PFSK-1 (cell line): ENCODE data around the gene SGIP1.

Experiments used
- FOXP2 ChIP-seq: optimal IDR thresholded peaks from 2 replicates; pipeline ENCODE3; 2011; ENCODE audit warnings: borderline replicate concordance, control low read depth, inconsistent platforms; ENCODE audit not compliant: insufficient read depth; ENCODE audit errors: extremely low read length, extremely low read depth
- POLR2AphosphoS5 ChIP-seq: IDR thresholded peaks from 2 replicates; pipeline ENCODE4 v1.6.1; 2012; ENCODE audit warnings: low read depth, mild to moderate bottlenecking, control low read depth, low read length, moderate library complexity
- SIN3A ChIP-seq: IDR thresholded peaks from 2 replicates; pipeline ENCODE4 v1.6.1; 2012; ENCODE audit warnings: mild to moderate bottlenecking, low read length, moderate library complexity, borderline replicate concordance; ENCODE audit not compliant: insufficient read depth
- TAF1 ChIP-seq: IDR thresholded peaks from 2 replicates; pipeline ENCODE4 v1.6.1; 2012; ENCODE audit warnings: low read length, control low read depth, borderline replicate concordance; ENCODE audit not compliant: insufficient read depth
- TF ChIP-seq, protein P1 (sequence below), 2 experiments: IDR thresholded peaks; 2 replicates each; pipeline versions ENCODE4 v1.6.1 to v1.8.0; 2011 to 2012; ENCODE audit warnings: low read depth in 2 of 2, low read length in 2 of 2, control low read depth in 1 of 2, inconsistent platforms in 1 of 2, mild to moderate bottlenecking in 1 of 2, moderate library complexity in 1 of 2; ENCODE audit not compliant: insufficient read depth in 1 of 2

The SGIP1 gene

DNA sequence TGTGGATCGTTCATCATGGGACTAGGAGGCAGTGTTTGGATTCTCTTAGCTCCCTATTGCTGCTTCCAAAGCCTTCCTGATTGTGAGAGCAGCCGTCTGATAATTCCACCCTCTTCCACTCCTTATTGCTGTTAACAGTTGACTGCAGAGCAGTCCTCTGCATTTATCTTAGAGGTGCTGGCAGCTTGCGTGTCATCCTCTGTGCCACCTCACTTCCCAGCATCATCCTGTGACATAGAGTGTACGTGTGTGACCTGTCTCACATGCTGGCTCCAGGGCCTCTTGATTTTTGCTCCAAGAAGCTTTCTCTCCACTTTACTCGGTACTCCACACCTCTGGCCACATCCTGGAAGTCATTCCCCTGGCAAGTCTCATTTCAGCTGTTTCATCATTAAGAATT lies 165.3 kb downstream of the SGIP1 start:
- no peak for TF ChIP-seq SIN3A
- no peak for TF ChIP-seq TAF1
- TF ChIP-seq FOXP2: no peak
- TF ChIP-seq POLR2AphosphoS5: no peak
- TF ChIP-seq, protein P1, sequence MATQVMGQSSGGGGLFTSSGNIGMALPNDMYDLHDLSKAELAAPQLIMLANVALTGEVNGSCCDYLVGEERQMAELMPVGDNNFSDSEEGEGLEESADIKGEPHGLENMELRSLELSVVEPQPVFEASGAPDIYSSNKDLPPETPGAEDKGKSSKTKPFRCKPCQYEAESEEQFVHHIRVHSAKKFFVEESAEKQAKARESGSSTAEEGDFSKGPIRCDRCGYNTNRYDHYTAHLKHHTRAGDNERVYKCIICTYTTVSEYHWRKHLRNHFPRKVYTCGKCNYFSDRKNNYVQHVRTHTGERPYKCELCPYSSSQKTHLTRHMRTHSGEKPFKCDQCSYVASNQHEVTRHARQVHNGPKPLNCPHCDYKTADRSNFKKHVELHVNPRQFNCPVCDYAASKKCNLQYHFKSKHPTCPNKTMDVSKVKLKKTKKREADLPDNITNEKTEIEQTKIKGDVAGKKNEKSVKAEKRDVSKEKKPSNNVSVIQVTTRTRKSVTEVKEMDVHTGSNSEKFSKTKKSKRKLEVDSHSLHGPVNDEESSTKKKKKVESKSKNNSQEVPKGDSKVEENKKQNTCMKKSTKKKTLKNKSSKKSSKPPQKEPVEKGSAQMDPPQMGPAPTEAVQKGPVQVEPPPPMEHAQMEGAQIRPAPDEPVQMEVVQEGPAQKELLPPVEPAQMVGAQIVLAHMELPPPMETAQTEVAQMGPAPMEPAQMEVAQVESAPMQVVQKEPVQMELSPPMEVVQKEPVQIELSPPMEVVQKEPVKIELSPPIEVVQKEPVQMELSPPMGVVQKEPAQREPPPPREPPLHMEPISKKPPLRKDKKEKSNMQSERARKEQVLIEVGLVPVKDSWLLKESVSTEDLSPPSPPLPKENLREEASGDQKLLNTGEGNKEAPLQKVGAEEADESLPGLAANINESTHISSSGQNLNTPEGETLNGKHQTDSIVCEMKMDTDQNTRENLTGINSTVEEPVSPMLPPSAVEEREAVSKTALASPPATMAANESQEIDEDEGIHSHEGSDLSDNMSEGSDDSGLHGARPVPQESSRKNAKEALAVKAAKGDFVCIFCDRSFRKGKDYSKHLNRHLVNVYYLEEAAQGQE (IDR thresholded peaks at IDR 0.05; ENCODE audit: insufficient read depth in 1 of 2, low read depth in 2 of 2, low read length in 2 of 2): no peak

DNA sequence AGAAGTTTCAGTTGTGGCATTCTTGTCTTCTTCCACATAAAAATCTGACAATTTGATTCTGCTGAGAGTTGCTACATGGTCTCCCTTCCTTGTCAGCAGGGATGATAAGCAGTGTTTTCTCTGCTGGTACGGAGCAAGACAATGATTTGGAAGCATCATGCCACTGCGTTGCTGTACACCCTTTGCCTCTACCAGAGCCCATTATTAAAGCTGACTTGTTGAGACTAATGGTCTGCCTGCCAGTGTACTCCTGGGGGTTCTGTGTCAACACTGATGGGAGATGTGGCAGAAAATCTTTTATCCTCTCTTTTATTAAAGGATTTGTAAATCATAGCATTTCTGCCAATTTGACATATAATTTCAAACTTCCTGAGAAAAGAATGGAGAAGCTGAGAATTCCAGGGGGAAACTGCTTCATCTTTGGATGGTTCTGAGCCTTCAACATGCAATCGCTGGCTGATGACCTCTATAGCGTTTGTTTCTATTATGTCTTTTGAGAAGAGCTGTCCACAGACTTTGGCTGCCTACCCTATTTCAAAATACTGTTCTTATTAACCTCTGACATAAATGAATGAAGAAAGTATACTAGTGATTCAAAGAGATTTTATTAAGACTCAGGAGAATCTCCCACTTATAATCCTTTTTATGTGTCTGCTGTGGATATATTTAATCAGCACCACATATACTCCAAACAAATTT lies 170.4 kb downstream of the SGIP1 start:
- TF ChIP-seq, protein P1 (IDR thresholded peaks at IDR 0.05; ENCODE audit: insufficient read depth in 1 of 2, low read depth in 2 of 2, low read length in 2 of 2): no peak
- no peak for TF ChIP-seq TAF1
- TF ChIP-seq POLR2AphosphoS5: no peak
- TF ChIP-seq SIN3A: no peak
- TF ChIP-seq FOXP2: no peak

DNA sequence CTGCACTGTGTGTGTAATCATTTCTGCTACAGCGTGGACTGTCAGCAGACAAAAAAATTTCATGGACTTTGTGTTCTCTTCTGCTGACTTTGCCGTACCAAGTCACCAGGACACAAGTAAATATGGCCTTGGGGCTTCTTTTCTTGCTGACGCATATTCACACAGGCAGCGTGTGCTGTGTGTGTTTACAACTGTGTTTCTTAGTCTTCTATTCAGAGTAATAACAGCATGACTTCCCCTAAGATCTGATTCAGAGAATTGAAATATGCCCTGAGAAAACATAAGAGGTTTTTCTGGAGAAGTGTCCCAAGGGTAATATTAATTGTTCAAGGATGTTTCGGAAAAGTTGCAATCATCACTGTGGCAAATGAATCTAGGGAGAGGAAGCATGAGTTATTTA lies 171.2 kb downstream of the SGIP1 start:
- TF ChIP-seq SIN3A (peak; percentile 89; the same call in 1 of the 2 replicates), POLR2AphosphoS5 (no peak)
- TF ChIP-seq, protein P1 (IDR thresholded peaks at IDR 0.05; ENCODE audit: insufficient read depth in 1 of 2, low read depth in 2 of 2, low read length in 2 of 2): peak in 1 of 2 experiments; percentile 52; a peak in 1 of 4 replicates

DNA sequence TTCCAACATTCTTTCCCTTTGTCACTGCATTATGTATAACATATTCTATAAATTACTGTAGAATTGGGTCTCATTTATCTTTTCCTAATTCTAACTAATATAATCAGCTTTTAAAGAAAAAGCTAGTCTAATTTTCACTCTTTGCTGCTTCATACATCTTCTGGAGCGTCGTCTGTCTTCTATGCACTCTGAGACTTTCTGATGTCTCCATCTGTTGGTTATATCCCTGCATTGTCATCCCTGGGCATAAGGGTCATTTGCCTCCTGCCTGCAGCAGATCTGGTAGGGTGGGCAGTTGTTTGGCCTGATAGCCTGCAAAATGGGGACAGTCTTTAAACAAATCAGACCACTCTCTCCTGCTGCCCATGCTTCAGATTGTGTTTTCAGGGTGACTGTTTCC lies 177.5 kb downstream of the SGIP1 start:
- TF ChIP-seq TAF1 (no peak), SIN3A (no peak), POLR2AphosphoS5 (no peak), FOXP2 (no peak)
- TF ChIP-seq, protein P1 (IDR thresholded peaks at IDR 0.05; ENCODE audit: insufficient read depth in 1 of 2, low read depth in 2 of 2, low read length in 2 of 2): no peak

DNA sequence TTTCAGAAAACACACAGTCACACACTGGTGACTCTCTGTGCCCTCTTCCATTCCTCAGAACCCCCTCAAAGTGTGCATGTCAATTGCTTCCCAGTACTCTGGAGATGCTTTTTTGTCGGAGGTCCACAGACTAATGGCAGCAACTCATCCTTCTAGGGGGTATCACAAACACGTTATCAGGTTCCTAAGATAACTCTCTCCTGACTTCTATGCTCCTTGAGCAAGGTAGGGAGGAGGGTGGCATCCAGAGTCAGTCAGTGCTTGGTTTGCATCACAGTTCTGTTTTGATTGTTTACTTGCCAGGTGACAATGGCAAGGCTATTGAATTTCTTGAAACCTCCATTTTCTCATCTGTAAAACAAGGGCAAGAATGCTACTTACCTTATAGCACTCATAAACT lies 178.9 kb downstream of the SGIP1 start:
- TF ChIP-seq SIN3A (no peak), FOXP2 (no peak), TAF1 (no peak), POLR2AphosphoS5 (no peak)
- TF ChIP-seq, protein P1 (IDR thresholded peaks at IDR 0.05; ENCODE audit: insufficient read depth in 1 of 2, low read depth in 2 of 2, low read length in 2 of 2): no peak
